Camera-type eye (tissue), 1 donor: Measurements from ENCODE around the gene C1orf115. TPM values are rescaled to one million over a fixed set of nuclear protein-coding genes. Genes with fewer than 3 reads are reported as not detected.

Experiments
- total RNA-seq: library from RNA; depleted of rRNA; stranded (reverse); fragments of >200 nt; gene quantifications from one replicate; pipeline ENCODE4 v1.2.3, GENCODE V29; 2014

C1orf115 gene, protein sequence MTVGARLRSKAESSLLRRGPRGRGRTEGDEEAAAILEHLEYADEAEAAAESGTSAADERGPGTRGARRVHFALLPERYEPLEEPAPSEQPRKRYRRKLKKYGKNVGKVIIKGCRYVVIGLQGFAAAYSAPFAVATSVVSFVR
- total RNA-seq: 14.3 TPM

DNA sequence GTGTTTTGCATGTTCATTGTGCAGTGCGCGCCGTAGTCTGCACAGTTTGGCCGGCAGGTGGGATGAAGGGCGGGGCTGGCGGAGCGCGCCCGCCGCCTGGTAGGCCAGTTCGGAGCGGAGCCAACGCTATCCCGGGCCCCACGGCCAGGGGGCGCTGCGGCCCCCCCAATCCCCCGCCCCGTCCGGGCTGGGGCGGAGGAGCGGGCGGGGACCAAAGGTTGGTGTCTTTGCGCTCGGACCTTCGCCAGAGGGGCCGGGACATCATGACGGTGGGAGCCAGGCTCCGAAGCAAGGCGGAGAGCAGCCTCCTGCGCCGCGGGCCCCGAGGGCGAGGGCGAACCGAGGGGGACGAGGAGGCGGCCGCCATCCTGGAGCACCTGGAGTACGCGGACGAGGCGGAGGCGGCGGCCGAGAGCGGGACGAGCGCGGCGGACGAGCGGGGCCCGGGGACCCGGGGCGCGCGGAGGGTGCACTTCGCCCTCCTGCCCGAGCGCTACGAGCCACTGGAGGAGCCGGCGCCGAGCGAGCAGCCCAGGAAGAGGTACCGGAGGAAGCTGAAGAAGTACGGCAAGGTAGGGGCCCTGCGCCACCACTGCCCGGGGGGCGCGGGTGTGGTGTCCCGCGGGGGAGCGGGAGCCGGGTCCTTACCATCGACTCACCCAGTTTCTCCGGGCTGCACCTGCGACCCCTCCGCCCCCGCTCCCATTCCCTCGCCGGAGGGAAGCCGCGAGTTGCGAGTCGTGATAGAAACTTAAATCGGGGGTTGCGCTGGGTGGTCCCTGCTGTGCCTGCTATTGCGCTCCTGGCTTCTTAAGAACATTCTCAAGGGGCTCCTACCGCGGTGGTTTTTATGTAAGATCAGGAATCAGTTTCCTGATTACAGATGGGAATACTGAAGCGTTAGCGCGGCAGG lies at the start of gene C1orf115:
TSS of gene C1orf115 (plus strand) at position 224 of the 913 bp plus-strand sequence. CDS start at position 264, 40 bp downstream.

DNA sequence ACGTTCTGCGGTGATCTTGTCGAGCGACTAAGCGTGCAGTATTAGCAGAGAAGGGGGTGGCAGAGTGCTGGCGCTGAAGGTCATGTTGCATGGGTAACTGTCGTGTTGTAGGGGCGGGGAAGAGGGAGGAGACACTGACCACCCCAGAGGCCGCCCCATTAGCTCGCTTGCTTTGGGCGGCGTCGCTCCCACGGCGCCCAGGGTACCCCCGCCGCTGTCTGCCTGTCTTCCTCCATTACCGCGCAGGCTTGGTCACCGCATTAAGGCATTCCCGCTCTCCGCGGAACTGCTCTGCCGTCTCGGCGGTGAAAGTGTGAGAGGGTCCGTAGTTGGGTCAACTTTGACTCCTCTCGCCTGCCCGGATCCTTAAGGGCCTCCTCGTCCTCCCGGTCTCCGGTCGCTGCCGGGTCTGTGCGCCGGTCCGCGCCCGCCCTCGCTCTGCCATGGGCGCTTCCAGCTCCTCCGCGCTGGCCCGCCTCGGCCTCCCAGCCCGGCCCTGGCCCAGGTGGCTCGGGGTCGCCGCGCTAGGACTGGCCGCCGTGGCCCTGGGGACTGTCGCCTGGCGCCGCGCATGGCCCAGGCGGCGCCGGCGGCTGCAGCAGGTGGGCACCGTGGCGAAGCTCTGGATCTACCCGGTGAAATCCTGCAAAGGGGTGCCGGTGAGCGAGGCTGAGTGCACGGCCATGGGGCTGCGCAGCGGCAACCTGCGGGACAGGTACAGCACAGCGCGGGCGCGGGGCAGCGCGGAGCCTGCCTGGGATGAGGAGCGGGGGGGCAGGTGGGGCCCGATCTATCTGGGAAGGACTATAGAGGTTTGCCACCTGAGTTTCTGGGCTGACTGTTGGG lies 58.1 kb downstream of the C1orf115 start, which contains the start of gene MTARC2:
TSS of gene MTARC2 (plus strand) at position 234 of the 846 bp plus-strand sequence. CDS start at position 444, 210 bp downstream.

Other genes starting within 250 kb of the C1orf115 start
- 25.6 TPM for gene MARK1, start 162.2 kb upstream of the C1orf115 start, total RNA-seq
- gene MTARC2, start 58.0 kb downstream of the C1orf115 start, total RNA-seq: 9.6 TPM
- 13.1 TPM for gene MTARC1, start 96.5 kb downstream of the C1orf115 start, total RNA-seq
- gene HLX, start 189.1 kb downstream of the C1orf115 start, total RNA-seq: 6.2 TPM